Fibroblast of skin of abdomen (primary cell): ENCODE data around the gene PEAK3.

Experiments
- DNase-seq: peaks from one replicate; pipeline ENCODE4 v3.0.0-alpha.2; 2013

Gene PEAK3

GRCh38 chr19:2270423-2271233 lies 11.3 kb downstream of the PEAK3 start:
- peak; percentile 84 for DNase-seq

DNA sequence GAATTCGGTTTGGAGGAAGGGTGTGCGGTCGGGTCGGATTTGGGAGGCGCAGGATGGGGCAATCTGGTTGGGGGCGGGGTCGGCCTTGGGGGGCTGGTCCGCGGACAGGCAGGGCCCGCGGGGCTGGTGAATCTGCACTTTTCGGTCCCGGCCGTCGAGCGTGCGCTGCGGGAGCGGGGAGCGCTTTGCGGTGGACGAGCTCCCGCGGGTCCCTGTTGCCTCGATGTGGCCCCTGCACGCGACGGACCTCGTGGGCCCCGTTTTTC lies 11.9 kb downstream of the PEAK3 start:
- DNase-seq = no peak

GRCh38 chr19:2269244-2270156 lies 12.5 kb downstream of the PEAK3 start:
- peak; percentile 97 for DNase-seq

GRCh38 chr19:2268861-2269243 lies 13.1 kb downstream of the PEAK3 start:
- DNase-seq = no peak

GRCh38 chr19:2268480-2268830 lies 13.5 kb downstream of the PEAK3 start:
- DNase-seq = no peak

- DNase-seq = peak; percentile 82
Measured at GRCh38 chr19:2266183-2266993, 15.6 kb downstream of the PEAK3 start.

DNA sequence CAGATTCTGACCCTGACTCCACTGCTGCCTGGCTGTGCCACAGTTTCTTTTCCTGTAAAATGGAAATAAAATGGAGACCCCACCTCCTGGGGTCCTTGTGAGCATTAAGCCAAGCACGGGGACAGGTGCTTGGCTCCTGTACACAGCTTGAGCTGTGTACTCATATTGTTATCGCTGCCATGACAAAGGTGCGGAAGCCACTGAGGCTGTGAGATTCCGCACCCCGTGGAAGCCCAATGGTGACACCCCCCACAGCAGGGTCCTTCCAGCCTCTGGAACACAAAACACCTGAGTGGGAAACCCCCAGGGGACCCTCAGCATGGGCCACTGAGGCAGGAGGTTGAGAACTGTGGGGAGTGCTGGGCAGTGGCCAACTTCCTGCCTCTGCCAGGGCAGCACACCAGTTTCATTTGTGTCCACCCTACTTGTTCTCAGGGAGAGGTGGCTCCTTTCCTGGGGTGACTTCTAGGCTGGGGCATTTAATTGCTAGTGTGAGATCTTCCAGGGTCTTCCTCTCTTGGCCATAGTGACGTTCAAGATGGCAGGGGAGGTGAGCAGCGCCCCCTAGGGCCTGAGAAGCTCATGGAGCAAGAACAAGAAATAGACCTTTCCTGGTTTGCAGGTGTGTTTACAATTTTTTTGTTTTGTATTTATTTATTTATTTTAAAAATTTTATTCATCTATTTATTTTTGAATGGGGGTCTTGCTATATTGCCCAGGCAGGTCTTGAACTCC lies 20.4 kb downstream of the PEAK3 start:
- DNase-seq = no peak

GRCh38 chr19:2260341-2260805 lies 21.6 kb downstream of the PEAK3 start:
- DNase-seq = no peak

- no peak for DNase-seq
Measured at GRCh38 chr19:2259336-2259735, 22.6 kb downstream of the PEAK3 start.

DNA sequence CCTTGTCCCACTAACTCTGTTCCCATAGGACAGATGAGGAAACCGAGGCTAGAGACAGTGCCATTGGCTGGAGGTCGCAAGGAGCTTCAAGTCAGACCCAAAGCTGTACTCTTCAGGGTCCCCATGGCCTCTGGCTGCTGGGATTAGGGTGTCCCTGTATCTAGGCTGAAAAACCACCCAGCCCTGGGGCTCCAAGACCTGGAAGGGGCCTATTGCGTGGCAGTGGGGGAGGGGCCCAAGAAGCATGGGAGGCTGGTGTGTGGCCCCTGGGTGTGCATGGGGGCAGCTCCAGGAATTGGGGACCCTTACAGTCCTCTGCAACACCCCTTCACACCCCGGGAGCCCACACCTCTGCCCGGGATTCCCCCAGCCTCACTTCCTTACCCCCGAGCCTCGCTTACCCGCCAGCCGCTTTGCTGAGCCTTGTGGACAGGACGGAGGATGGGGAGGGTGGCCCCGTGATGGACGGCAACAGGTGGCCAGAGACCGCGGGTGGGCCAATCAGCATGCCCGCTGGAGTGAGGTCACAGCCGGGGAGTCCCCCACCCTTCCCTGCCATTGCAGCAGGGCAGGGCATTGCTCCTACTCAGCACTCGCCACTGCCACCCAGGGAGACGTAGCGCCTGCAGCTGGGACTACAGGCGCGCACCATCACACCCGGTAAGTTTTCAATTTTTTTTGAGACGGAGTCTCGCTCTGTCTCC lies 25.8 kb downstream of the PEAK3 start, which contains the start of gene JSRP1:
Gene JSRP1 (minus strand): TSS at position 436 of the 704 bp plus-strand sequence. CDS start 1,103 bp downstream, outside the sequence.
- no peak for DNase-seq

DNA sequence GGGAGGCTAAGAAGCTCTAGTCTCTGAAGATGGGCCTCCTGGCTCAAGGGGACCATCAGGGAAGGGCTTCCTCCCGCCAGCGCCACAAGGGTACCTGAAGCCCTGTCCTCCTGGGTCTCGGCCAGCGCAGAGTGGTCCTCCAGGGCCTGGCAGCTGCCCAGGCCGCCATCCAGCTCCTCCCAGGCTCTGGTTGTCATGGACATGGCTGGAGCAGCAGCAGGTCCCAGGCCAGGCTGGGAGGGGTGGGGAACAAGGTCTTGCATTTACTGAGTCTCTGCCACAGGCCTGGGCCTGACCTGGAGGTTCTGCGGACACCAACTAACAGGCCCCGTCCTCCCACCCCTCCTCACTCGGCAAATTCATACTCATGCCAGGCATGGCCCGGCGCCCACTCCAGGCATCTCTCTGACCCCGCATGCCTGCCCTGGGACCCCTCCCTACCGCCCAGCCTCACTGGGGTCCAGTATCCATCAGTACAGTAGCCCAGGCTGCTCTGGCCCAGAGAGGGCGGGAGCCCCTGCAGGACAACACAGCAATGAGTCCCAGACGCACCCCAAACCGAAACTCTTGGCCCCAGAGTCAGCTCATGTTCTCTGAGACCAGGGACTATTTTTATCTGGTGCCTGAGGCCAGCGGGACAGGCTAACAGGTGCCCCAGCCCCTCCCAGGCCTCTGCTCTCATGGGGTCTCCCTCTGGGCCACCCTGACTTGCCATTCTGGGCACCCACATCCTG lies 26.7 kb downstream of the PEAK3 start:
- no peak for DNase-seq

GRCh38 chr19:2254064-2254872 lies 27.7 kb downstream of the PEAK3 start:
- DNase-seq = no peak

GRCh38 chr19:2253106-2254063 lies 28.6 kb downstream of the PEAK3 start:
- DNase-seq = no peak

DNA sequence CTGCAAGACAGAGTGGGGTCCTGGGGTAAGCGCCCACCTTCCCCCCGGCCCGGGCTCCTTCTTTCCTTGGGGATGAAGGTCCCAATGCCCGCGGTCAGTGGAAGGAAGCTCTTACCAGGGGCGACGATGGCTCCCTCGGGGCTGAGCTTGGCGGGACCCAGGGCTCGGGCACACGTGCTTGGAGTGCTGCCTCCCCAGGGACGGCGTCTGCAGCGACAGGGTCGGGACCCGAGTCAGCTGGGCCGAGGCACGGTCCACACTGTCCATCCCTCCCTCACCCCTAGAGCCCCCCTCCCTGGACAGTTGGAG lies 29.2 kb downstream of the PEAK3 start:
- DNase-seq = no peak

GRCh38 chr19:2252055-2252796 lies 29.7 kb downstream of the PEAK3 start:
- no peak for DNase-seq

- DNase-seq = no peak
Measured at GRCh38 chr19:2251106-2252054, 30.6 kb downstream of the PEAK3 start.

DNA sequence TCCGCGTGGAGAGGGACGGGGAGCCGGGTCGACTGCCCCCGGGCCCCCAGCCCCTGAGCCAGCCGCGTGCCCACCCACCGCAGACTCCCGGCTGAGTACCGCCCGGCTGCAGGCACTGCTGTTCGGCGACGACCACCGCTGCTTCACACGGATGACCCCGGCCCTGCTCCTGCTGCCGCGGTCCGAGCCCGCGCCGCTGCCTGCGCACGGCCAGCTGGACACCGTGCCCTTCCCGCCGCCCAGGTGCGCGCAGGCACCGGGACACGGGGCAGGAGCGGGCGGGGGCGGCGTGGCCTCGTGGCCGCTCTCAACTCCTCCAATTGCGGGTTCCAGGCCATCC lies 31.2 kb downstream of the PEAK3 start:
- DNase-seq = no peak
